Fibroblast of mammary gland (primary cell): ENCODE measurements around the gene NUP37.

ENCODE experiments used
- DNase-seq: peaks from one replicate; pipeline ENCODE4 v3.0.0-alpha.2; 2010; ENCODE audit warnings: low read depth
- H3K4me3 ChIP-seq: 2 replicates; pipeline ENCODE4 v1.5.1; 2011; ENCODE audit warnings: low read depth, mild to moderate bottlenecking, low read length, moderate library complexity; ENCODE audit not compliant: control insufficient read depth
- TF ChIP-seq, protein P1 (sequence below): conservative IDR thresholded peaks from 2 replicates; pipeline ENCODE4 v1.5.1; 2011; ENCODE audit warnings: low read depth, low read length, inconsistent platforms; ENCODE audit not compliant: control insufficient read depth, insufficient read depth

NUP37 gene

DNA sequence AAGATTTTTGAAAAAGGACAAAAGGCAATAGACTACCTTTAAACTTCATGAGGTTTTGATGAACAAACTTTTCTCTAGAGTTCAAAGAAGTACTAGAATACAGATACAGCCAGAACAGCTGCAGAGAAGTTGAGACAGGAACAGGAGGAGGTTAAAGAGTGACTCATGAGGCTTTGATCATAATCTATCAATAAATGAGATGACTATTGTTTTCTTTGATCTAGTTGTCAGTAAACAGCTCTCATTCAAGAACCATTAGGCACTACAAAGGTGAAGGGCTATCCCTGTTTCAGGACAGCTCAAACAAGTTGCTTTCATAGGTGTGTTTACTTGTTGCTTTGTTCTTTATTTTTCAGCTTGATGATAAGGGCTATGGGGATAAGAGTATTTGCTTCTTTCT lies 60.6 kb downstream of the NUP37 start:
- TF ChIP-seq, protein P1, sequence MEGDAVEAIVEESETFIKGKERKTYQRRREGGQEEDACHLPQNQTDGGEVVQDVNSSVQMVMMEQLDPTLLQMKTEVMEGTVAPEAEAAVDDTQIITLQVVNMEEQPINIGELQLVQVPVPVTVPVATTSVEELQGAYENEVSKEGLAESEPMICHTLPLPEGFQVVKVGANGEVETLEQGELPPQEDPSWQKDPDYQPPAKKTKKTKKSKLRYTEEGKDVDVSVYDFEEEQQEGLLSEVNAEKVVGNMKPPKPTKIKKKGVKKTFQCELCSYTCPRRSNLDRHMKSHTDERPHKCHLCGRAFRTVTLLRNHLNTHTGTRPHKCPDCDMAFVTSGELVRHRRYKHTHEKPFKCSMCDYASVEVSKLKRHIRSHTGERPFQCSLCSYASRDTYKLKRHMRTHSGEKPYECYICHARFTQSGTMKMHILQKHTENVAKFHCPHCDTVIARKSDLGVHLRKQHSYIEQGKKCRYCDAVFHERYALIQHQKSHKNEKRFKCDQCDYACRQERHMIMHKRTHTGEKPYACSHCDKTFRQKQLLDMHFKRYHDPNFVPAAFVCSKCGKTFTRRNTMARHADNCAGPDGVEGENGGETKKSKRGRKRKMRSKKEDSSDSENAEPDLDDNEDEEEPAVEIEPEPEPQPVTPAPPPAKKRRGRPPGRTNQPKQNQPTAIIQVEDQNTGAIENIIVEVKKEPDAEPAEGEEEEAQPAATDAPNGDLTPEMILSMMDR = no peak
- no peak overlapping the region for H3K4me3 ChIP-seq
- peak; percentile 8 for DNase-seq

DNA sequence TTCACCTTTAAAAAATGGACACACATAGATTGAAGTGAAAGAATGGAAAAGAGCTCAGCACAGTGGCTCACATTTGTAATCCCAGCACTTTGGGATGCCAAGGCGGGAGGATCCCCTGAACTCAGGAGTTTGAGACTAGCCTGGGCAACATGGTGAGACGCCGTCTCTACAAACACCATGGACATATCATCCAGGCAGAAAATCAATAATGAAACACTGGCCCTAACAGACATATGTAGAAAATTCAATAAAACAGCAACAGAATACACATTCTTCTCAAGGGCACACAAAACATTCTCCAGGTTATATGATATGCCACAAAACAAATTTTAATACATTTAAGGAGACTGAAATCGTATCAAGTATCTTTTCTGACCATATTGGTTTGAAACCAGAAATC lies 65.6 kb downstream of the NUP37 start:
- no peak for DNase-seq
- TF ChIP-seq, protein P1 = no peak
- no peak overlapping the region for H3K4me3 ChIP-seq

DNA sequence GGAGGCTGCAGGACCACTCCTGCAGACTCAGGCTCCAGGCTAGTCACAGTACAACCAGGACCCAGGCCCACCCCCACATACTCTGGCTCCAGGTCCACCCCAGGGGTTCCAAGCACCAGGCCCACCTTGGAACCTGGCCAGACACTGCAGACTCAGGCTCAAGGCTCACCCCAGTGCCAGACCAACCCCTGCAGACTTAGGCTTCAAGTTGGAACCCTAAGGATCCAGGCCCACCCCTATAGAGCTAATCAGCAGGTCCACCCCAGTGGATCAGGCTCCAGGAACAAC lies 66.9 kb downstream of the NUP37 start:
- TF ChIP-seq, protein P1 = no peak
- H3K4me3 ChIP-seq = no peak overlapping the region
- DNase-seq = no peak

DNA sequence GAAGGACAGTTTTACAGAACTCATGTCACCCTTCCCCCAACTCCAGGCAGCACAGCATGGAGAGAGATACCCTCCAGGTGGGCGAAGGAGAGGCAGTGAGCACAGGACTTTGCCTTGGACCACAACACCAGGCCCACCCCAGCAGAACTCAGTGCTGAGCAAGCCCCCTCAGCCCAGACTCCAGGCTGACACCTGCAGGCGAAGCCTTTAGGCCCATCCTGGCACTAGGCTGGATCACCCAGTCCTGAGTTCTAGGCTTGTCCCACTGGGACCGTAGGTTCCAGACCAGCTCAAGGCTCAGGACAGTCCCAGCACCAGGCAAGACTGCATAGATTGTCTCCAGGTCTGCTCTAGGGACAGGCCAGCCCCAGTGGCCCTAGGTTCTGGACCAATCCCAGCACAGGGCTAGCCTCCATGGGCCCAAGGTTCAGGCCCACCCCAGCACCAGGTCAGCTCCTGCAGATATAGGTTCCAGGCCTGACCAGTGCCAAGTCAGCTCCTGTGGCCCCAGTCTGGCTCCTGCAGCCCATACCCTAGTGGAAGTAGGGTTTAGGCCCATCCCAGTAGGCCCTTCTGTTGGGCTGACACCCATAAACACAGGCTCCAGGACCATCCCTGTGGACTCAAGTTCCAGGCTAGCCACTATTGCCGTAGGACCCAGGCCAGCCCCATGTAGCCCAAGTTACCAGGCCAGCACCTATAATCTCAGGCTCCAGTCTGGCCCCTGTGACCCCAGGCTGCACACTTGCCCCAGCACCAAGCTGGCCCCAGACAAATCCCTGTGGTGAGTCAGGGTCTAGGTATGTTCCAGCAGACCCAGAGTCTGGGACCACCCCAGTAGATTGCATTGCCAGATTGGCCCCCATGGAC lies 67.5 kb downstream of the NUP37 start:
- TF ChIP-seq, protein P1 = no peak
- no peak for DNase-seq
- H3K4me3 ChIP-seq = no peak overlapping the region

DNA sequence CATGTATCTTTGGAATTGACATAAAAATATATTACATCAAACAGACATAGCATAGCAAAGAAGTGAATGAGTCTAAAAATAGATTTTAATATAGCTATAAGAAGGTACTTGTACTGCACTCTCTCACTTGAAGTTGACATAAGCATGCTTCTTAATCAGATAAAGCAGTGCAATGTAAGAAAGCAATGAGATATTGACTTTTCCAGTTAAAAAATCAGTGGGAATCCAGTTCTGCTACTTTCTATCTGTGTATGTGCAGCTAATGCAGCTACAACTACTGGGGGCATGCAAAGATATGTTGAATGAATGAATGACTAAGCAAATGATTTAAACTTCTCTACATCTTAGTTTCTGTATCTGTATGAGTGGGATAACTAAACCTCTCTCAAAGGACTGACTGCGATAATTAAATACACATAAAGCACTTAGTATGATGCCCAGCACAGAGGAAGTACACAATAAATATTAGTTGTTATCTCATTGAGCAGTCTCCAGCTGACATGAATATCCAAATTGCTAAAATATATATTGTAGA lies 68.4 kb downstream of the NUP37 start:
- H3K4me3 ChIP-seq = no peak overlapping the region
- no peak for DNase-seq
- TF ChIP-seq, protein P1 = no peak

DNA sequence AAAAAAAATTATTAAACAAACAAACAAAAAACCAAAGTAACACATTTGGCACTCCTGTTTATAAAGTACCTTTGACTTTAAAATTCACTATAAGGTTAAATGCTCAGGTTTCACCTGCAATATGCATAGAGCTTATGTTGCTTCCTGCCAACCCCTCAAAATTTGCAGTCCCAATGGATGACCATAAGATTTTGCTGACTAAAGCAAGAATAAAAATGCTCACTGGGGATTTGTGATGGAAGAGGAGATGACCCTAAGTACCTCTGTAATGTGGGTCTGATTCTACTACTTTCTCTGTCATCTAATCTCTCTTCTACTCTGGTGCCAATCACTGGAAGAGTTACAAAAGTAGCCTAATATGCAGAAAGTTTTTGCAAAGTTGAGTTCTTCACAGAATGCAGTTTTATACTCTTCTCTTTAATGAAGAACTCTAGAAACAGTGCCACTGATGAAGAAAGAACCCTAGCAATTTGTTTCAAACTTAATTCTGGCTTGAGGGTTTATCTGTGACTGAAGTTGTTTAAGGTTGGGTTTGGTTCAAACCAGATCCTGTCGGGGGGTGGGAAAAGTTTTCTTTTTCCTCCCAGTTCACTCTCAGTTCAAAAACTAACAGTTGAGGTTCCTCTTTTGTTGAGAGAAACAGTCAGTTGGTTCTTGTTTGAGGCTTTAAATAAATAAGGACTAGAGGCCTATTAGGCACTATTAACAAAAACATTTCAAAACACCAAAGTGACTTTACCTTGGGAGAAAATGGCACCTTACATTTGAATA lies 69.1 kb downstream of the NUP37 start:
- TF ChIP-seq, protein P1 = no peak
- DNase-seq = no peak
- no peak overlapping the region for H3K4me3 ChIP-seq
